ENCODE results near the gene COL4A1. TPM values are rescaled to one million over a fixed set of nuclear protein-coding genes. Genes with fewer than 3 reads are reported as not detected.

The COL4A1 gene
- polyA plus RNA-seq, 2 of the 4 experiments (the other 2 are of a cell fraction): 23.8 to 71.3 TPM

DNA sequence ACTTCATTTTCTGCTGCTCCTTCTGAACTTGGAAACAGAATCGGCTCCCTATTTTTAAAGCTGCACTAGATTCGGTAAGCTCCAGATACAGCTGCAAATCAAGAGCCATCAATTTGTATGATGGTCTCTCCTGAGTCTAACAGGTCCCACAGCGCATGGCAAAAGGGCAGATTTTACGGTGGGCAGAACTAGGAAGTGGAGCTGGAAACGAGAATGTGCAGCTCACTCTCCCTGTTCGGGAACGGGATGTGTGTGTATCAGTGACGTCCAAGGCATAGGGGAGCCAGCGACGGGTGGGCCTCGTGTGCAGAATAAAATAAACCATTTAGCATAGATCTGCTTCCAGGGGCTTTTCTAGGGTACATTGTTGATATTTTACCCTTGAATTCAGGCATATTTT lies 74.2 kb downstream of the COL4A1 start:
- no peak for TF ChIP-seq REST (IDR thresholded peaks at IDR 0.05)
- no peak for TF ChIP-seq MAZ (IDR thresholded peaks at IDR 0.05; ENCODE audit: borderline replicate concordance, low read depth, low read length)
- TF ChIP-seq POLR2A (IDR thresholded peaks at IDR 0.05; ENCODE audit: low read length): no peak
- no peak for TF ChIP-seq CHD4 (IDR thresholded peaks at IDR 0.05; ENCODE audit: borderline replicate concordance)
- no peak for TF ChIP-seq KDM1A (IDR thresholded peaks at IDR 0.05; ENCODE audit: low read depth)
- no peak for TF ChIP-seq TFCP2L1 (CRISPR knock-in tag; IDR thresholded peaks at IDR 0.05)
- TF ChIP-seq RARB (CRISPR knock-in tag; IDR thresholded peaks at IDR 0.05): no peak
- no peak for TF ChIP-seq MYC (IDR thresholded peaks at IDR 0.05; ENCODE audit: borderline replicate concordance, low read length)
- TF ChIP-seq NPAS2 (CRISPR knock-in tag; IDR thresholded peaks at IDR 0.05; ENCODE audit: borderline replicate concordance): no peak
- no peak for TF ChIP-seq NR3C1 (IDR thresholded peaks at IDR 0.05)
- no peak for TF ChIP-seq ZFP36 (IDR thresholded peaks at IDR 0.05; ENCODE audit: borderline replicate concordance, partially characterized antibody)
- no peak for TF ChIP-seq CBX8 (IDR thresholded peaks at IDR 0.05)
- TF ChIP-seq KDM5A (IDR thresholded peaks at IDR 0.05): no peak
- no peak for TF ChIP-seq CEBPB (IDR thresholded peaks at IDR 0.05)
- TF ChIP-seq BCL3 (IDR thresholded peaks at IDR 0.05): no peak
- no peak for TF ChIP-seq ZSCAN20 (CRISPR knock-in tag; IDR thresholded peaks at IDR 0.05)
- Histone ChIP-seq H3K4me3 (no peak overlapping the region), H3K9me3 (no peaks in the 10 kb centered on the region), H3K4me1 (peaks cover 5% of the 10 kb centered on the region; the same call in 1 of the 3 replicates), H3K4me2 (no peak overlapping the region), H3K27ac (no peak overlapping the region)
- ChIA-PET CTCF (interaction anchor here (1.3 to 2.6 kb wide), 2 partner anchors 11 to 14 kb away, joined by 4 to 10 read pairs; no protein-coding TSS in a partner anchor), POLR2A (no interaction called here)
- FAIRE-seq (no peak), DNase-seq (ENCODE audit: low read depth in 1 of 2, low spot score in 1 of 2) (no peak), ATAC-seq (no peak)
- 92% methylated on average over 11 of the region's 11 CpGs for WGBS (ENCODE audit: missing lambda C conversion rate)

DNA sequence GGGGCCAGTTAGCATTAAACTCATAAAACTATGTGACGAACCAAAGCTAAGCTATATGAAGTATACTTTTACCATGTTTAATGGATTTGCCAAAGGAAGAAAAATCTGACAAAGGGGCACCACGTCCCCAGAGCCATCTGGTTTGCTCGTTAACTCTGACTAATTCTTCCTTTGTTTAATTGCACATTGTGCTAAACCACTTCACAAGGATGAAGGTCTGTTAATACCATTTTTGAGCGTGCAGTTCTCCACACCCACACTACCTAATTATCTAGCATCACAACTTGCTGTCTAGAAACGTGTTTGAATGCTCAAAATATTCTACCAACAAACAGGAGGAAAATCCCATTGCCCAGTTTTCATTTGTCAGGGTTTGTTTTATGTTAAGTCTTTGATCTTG lies 74.8 kb downstream of the COL4A1 start:
- no peak for FAIRE-seq
- whole genome bisulfite sequencing (ENCODE audit: missing lambda C conversion rate): 74% methylated on average over 5 of the region's 5 CpGs
- H3K4me3 ChIP-seq: no peak overlapping the region
- ChIA-PET POLR2A (no interaction called here), CTCF (interaction anchor here (2.6 kb wide), 1 partner anchor 15 kb away, joined by 10 read pairs; no protein-coding TSS in a partner anchor)
- TF ChIP-seq KDM1A (IDR thresholded peaks at IDR 0.05; ENCODE audit: low read depth): no peak
- no peak for TF ChIP-seq ESRRA (IDR thresholded peaks at IDR 0.05; ENCODE audit: borderline replicate concordance, low read length)
- no peak for TF ChIP-seq EHF (CRISPR knock-in tag; IDR thresholded peaks at IDR 0.05)
- TF ChIP-seq GATA3 (IDR thresholded peaks at IDR 0.05; ENCODE audit: borderline replicate concordance): no peak
- no peak for TF ChIP-seq JUNB (IDR thresholded peaks at IDR 0.05)
- no peak for TF ChIP-seq BHLHE40 (IDR thresholded peaks at IDR 0.05; ENCODE audit: low read depth, low read length)
- no peak for TF ChIP-seq POLR2A (IDR thresholded peaks at IDR 0.05; ENCODE audit: low read length)
- no peak for TF ChIP-seq CBX8 (IDR thresholded peaks at IDR 0.05)
- no peak for TF ChIP-seq MAX (IDR thresholded peaks at IDR 0.05)
- TF ChIP-seq TP53 (CRISPR knock-in tag; IDR thresholded peaks at IDR 0.05): no peak
- no peak for TF ChIP-seq POLR2AphosphoS2 (conservative IDR thresholded peaks at IDR 0.05; ENCODE audit: low read length)
- TF ChIP-seq CTCF (IDR thresholded peaks at IDR 0.05): no peak
- no peak for TF ChIP-seq MYC (IDR thresholded peaks at IDR 0.05; ENCODE audit: borderline replicate concordance, low read length)
- no peak for TF ChIP-seq CEBPB (IDR thresholded peaks at IDR 0.05)
- no peak for TF ChIP-seq EHMT2 (IDR thresholded peaks at IDR 0.05; ENCODE audit: low read depth)
- TF ChIP-seq REST (IDR thresholded peaks at IDR 0.05): no peak
- TF ChIP-seq MAZ (IDR thresholded peaks at IDR 0.05; ENCODE audit: borderline replicate concordance, low read depth, low read length): no peak
- TF ChIP-seq, protein P1, sequence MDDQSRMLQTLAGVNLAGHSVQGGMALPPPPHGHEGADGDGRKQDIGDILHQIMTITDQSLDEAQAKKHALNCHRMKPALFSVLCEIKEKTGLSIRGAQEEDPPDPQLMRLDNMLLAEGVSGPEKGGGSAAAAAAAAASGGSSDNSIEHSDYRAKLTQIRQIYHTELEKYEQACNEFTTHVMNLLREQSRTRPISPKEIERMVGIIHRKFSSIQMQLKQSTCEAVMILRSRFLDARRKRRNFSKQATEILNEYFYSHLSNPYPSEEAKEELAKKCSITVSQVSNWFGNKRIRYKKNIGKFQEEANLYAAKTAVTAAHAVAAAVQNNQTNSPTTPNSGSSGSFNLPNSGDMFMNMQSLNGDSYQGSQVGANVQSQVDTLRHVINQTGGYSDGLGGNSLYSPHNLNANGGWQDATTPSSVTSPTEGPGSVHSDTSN (IDR thresholded peaks at IDR 0.05): no peak
- DNase-seq (ENCODE audit: low read depth in 1 of 2, low spot score in 1 of 2): no peak
- H3K9me3 ChIP-seq: no peaks in the 10 kb centered on the region
- H3K27ac ChIP-seq: no peak overlapping the region
- no peak for ATAC-seq
- no peak overlapping the region for H3K4me2 ChIP-seq
- peaks cover 5% of the 10 kb centered on the region; the same call in 1 of the 3 replicates for H3K4me1 ChIP-seq

Measured in A549 (cell line).